Fibroblast of villous mesenchyme (primary cell): ENCODE data around the gene CBFB. TPM values are rescaled to one million over a fixed set of nuclear protein-coding genes. Genes with fewer than 3 reads are reported as not detected.

Experiments
- DNase-seq: peaks from one replicate; pipeline ENCODE4 v3.0.0-alpha.2; 2010; ENCODE audit warnings: low read depth
- H3K4me3 ChIP-seq: 2 replicates; pipeline ENCODE4 v1.5.1; 2011; ENCODE audit warnings: low read depth, mild to moderate bottlenecking, low read length
- total RNA-seq: library from RNA; depleted of rRNA; stranded (reverse); fragments of >200 nt; gene quantifications from 2 replicates; pipeline ENCODE4 v1.2.3, GENCODE V29; 2012
- TF ChIP-seq, protein P1 (sequence below): IDR thresholded peaks from 2 replicates; pipeline ENCODE4 v1.5.1; 2012; ENCODE audit warnings: low read depth, mild to moderate bottlenecking, low read length; ENCODE audit not compliant: insufficient read depth

CBFB gene
- total RNA-seq, 1 donor, result 91.5 TPM

DNA sequence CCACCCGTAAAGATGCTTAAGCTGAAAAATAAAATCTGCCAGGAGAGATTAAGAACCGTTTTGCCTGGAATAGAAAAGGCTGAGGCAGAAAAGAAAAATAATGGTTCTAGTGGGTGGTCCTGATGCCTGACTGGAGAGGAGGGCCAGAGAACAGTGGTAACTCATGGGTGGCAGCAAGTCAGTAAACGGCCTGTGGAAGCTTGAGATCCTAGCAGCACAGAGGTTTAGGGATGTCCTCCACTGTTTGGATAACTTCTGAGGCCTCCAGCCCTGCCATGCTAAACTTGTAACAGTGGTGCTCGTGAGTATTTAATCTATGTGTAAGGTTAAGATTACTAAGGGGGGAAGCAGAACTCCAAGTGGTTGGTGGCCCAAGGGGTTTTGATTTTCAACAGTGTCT lies 59.6 kb downstream of the CBFB start:
- no peak for DNase-seq
- TF ChIP-seq, protein P1, sequence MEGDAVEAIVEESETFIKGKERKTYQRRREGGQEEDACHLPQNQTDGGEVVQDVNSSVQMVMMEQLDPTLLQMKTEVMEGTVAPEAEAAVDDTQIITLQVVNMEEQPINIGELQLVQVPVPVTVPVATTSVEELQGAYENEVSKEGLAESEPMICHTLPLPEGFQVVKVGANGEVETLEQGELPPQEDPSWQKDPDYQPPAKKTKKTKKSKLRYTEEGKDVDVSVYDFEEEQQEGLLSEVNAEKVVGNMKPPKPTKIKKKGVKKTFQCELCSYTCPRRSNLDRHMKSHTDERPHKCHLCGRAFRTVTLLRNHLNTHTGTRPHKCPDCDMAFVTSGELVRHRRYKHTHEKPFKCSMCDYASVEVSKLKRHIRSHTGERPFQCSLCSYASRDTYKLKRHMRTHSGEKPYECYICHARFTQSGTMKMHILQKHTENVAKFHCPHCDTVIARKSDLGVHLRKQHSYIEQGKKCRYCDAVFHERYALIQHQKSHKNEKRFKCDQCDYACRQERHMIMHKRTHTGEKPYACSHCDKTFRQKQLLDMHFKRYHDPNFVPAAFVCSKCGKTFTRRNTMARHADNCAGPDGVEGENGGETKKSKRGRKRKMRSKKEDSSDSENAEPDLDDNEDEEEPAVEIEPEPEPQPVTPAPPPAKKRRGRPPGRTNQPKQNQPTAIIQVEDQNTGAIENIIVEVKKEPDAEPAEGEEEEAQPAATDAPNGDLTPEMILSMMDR, result no peak
- no peak overlapping the region for H3K4me3 ChIP-seq

DNA sequence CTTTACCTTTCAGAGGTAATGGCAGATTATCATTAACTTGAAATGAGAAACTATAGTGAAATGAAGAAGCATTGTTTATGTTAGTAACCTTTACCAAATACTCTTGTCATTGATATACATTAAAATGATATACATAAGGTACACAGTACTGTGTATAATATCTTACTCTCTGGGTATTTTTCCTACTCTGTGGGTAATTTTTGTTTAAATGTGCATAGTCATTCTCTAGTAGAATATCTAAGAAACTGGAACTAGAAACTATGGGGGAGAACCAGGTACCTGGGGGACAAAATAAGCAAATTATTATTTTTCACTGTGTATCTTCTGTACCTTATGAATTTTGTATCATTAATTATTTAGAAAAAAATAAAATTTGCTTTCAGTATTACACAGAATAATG lies 60.2 kb downstream of the CBFB start:
- TF ChIP-seq, protein P1, result no peak
- H3K4me3 ChIP-seq, result no peak overlapping the region
- DNase-seq, result no peak

- peak; percentile 85 for DNase-seq
- no peak overlapping the region for H3K4me3 ChIP-seq
- TF ChIP-seq, protein P1, result no peak
These were observed 63.1 kb downstream of the CBFB start for GRCh38 chr16:67091906-67092566.

DNA sequence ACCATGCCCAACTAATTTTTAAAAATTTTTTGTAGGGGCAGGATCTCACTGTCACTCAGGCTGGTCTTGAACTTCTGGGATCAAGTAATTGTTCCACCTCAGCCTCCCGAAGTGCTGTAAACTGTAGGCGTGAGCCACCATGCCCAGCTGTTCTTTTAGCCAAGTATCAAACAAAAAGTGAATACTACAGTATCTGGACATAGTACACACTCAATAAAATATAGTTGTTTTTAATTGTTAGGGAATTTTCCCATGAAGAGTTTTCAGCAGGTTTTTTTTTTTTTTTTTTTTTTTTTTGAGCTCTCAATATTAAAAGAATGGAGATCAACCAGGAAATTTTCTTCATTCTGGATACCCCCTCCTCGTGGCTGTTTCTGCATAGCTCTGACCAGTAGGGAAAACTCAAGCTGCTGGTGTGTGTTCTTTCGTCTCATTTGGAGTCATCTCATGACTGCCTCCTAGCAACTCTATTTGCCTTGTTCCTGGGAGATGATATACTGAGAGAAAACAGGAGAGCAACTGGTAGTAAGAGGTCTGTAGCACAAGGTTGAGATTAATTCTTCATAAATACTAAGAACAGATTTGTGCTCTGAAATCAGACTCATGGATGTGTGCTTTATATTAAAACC lies 64.3 kb downstream of the CBFB start:
- no peak overlapping the region for H3K4me3 ChIP-seq
- DNase-seq, result no peak
- TF ChIP-seq, protein P1, result no peak

- H3K4me3 ChIP-seq, result no peak overlapping the region
- no peak for DNase-seq
- TF ChIP-seq, protein P1, result no peak
These were observed 69.7 kb downstream of the CBFB start for GRCh38 chr16:67098599-67098998.

- TF ChIP-seq, protein P1, result peak; percentile 45
- H3K4me3 ChIP-seq, result no peak overlapping the region
- peak; percentile 63 for DNase-seq
These were observed 71.8 kb downstream of the CBFB start for GRCh38 chr16:67100569-67101310.
